K562 (cell line): ENCODE measurements around the gene IL20. TPM values are rescaled to one million over a fixed set of nuclear protein-coding genes. Genes with fewer than 3 reads are reported as not detected.
A peak's percentile ranks its signal among the peaks of the same experiment; 100 is the strongest.

Experiments used
- ADNP ChIP-seq: fragments of 200-800 bp; sonication (Bioruptor generic); IDR thresholded peaks from 2 replicates; pipeline ENCODE4 v1.6.1; 2016; ENCODE audit warnings: missing genetic modification characterization, missing compliant biosample characterization
- CCNT2 ChIP-seq: IDR thresholded peaks from 2 replicates; pipeline ENCODE4 v1.6.1; 2011; ENCODE audit warnings: borderline replicate concordance, low read depth, mild to moderate bottlenecking, moderate library complexity, mixed read lengths, low read length; ENCODE audit not compliant: insufficient read length; ENCODE audit errors: extremely low read depth
- DDX20 ChIP-seq: fragments of 450-650 bp; IDR thresholded peaks from 2 replicates; pipeline ENCODE4 v1.6.1; 2016; ENCODE audit warnings: missing genetic modification characterization, low read depth, mild to moderate bottlenecking, missing compliant biosample characterization, moderate library complexity
- FOXJ3 ChIP-seq: sonication (generic); formaldehyde crosslinking; IDR thresholded peaks from 2 replicates; pipeline ENCODE4 v1.4.0; 2020; ENCODE audit warnings: mild to moderate bottlenecking, missing genetic modification reagents
- PHF20 ChIP-seq: fragments of 450-650 bp; IDR thresholded peaks from 2 replicates; pipeline ENCODE4 v1.6.1; 2018; ENCODE audit not compliant: partially characterized antibody
- POLR2AphosphoS5 ChIP-seq: IDR thresholded peaks from 2 replicates; pipeline ENCODE4 v1.6.1; 2011; ENCODE audit warnings: mild to moderate bottlenecking, low read depth, low read length, moderate library complexity; ENCODE audit not compliant: control insufficient read depth, insufficient read depth
- RAD51 ChIP-seq: fragments of 450-650 bp; IDR thresholded peaks from 2 replicates; pipeline ENCODE4 v1.7.1; 2016; ENCODE audit warnings: low read depth, mild to moderate bottlenecking, borderline replicate concordance
- RBBP5 ChIP-seq: fragments of 200-600 bp; sonication (generic); IDR thresholded peaks from 2 replicates; pipeline ENCODE4 v1.6.1; 2012; ENCODE audit warnings: borderline replicate concordance, mild to moderate bottlenecking, low read length, control low read depth, inconsistent platforms; ENCODE audit not compliant: insufficient read depth, poor library complexity, severe bottlenecking
- RNF2 ChIP-seq: sonication (generic); IDR thresholded peaks from 2 replicates; pipeline ENCODE4 v1.6.1; 2016
- RUNX1 ChIP-seq: sonication (generic); IDR thresholded peaks from 2 replicates; pipeline ENCODE4 v1.6.1; 2016; ENCODE audit warnings: antibody characterized with exemption, low read depth
- SRSF3 ChIP-seq: fragments of 200-400 bp; formaldehyde crosslinking; IDR thresholded peaks from 2 replicates; pipeline ENCODE4 v1.6.1; 2016; ENCODE audit warnings: mild to moderate bottlenecking, low read length, moderate library complexity; ENCODE audit not compliant: insufficient read depth
- SUPT5H ChIP-seq: fragments of 450-650 bp; IDR thresholded peaks from 2 replicates; pipeline ENCODE4 v1.6.1; 2016
- TAF15 ChIP-seq: fragments of 200-400 bp; formaldehyde crosslinking; IDR thresholded peaks from 2 replicates; pipeline ENCODE4 v1.6.1; 2017; ENCODE audit warnings: mild to moderate bottlenecking, low read depth, low read length, moderate library complexity
- TBP ChIP-seq: optimal IDR thresholded peaks from 2 replicates; pipeline ENCODE3; 2011; ENCODE audit warnings: low read depth, low read length, improper control_type of control experiment
- ZBTB7A ChIP-seq: IDR thresholded peaks from 2 replicates; pipeline ENCODE4 v1.6.1; 2011; ENCODE audit warnings: low read depth, mild to moderate bottlenecking, low read length, moderate library complexity, borderline replicate concordance; ENCODE audit not compliant: control insufficient read depth
- ZNF12 ChIP-seq: sonication (generic); formaldehyde crosslinking; IDR thresholded peaks from 2 replicates; pipeline ENCODE4 v1.4.0; 2020; ENCODE audit warnings: mild to moderate bottlenecking, missing genetic modification reagents
- ZNF316 ChIP-seq: fragments of 450-650 bp; IDR thresholded peaks from 2 replicates; pipeline ENCODE4 v1.6.1; 2016
- ZNF551 ChIP-seq: fragments of 250-450 bp; sonication (Bioruptor Pico); IDR thresholded peaks from 2 replicates; pipeline ENCODE4 v1.5.0; 2021; ENCODE audit warnings: mild to moderate bottlenecking, moderate library complexity
- polyA plus RNA-seq, 8 experiments: library from polyadenylated mRNA; depleted of rRNA in 4 of 8; stranded (reverse) in 5 of 8; unstranded in 3 of 8; fragments of >200 nt; fragmentation: Nextera tagmentation in 2 of 8; fragmentation: Illumina TruSeq in 1 of 8; extraction: Ambion mirVana in 2 of 8; extraction: Trizol in 1 of 8; gene quantifications; 2 replicates each; pipeline versions ENCODE4 v1.2.1 to v1.2.3, GENCODE V29; 2011 to 2014; ENCODE audit warnings: inconsistent platforms in 1 of 8, missing spikeins in 1 of 8
- total RNA-seq, 7 experiments: library from RNA; depleted of rRNA in 6 of 7; stranded (reverse); fragments of >200 nt in 6 of 7; fragmentation: Illumina TruSeq in 2 of 7; extraction: Trizol in 2 of 7; gene quantifications; 2 replicates each; pipeline versions ENCODE4 v1.2.1 to v1.2.3, GENCODE V29; 2011 to 2021; ENCODE audit warnings: low replicate concordance in 1 of 7
- TF ChIP-seq, protein P1 (sequence below): fragments of 450-650 bp; IDR thresholded peaks from 2 replicates; pipeline ENCODE4 v1.6.1; 2016
- TF ChIP-seq, protein P2 (sequence below): IDR thresholded peaks from 2 replicates; pipeline ENCODE4 v1.6.1; 2014; ENCODE audit warnings: antibody characterized with exemption
- TF ChIP-seq, protein P3 (sequence below): sonication (generic); formaldehyde crosslinking; IDR thresholded peaks from 2 replicates; pipeline ENCODE4 v1.8.0; 2022; ENCODE audit warnings: missing genetic modification reagents, mild to moderate bottlenecking, borderline replicate concordance
- TF ChIP-seq, protein P4 (sequence below): fragments of 250-450 bp; sonication (Bioruptor Pico); IDR thresholded peaks from 2 replicates; pipeline ENCODE4 v1.4.0; 2020; ENCODE audit warnings: borderline replicate concordance

The IL20 gene
- total and polyA plus RNA-seq, 9 of the 15 experiments (the other 6 are each of a cell fraction or from before 2014, with no cell fraction given) = not detected

DNA sequence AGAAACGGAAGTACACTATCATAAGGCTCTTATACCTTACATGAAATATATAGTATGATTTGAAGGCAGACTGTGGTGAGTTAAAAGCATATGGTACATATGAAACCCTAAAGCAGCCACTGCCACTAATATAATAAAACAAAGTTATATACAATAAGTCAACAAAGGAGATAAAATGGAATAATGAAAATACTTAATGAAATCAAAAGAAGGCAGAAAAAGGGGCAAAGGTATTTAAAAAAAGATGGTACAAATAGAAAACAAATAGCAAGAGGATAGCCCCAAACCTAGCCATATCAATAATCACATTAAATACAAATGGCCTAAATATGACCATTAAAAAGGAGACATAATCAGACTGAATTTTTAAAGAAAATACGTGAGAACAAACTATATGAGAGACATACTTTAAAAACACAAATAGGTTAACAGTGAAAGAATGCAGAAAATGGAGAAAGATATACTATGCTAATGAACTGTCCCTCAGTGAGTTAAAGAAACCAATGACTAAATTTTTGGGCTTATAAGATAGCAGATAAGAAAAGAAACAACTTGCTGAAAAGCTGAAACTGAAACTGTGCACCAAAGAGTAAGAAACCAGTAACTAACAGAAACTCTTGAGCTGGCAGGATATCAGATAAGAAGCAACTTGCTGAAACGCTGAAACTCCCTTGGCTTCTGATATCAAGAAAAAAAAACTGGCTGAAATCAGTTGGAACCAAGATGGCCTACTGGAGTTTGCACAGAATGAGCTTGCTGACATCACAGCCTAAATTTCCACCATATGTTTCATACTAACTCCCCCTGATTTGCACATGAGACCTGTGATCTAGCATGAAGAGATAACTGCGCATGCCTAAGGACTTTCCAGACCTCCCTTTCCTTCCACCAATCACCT, 48.8 kb upstream of the IL20 start (continued):
- TF ChIP-seq SUPT5H (no peak), RBBP5 (peak; percentile 53), ZNF316 (no peak), ZNF12 (CRISPR knock-in tag) (no peak), RNF2 (0 out of 2 replicates have a peak, but pooled peaks have one; percentile 65), TAF15 (no peak), RUNX1 (no peak), CCNT2 (no peak), PHF20 (no peak), DDX20 (tag) (no peak), ADNP (tag) (peak; percentile 71), ZNF551 (CRISPR knock-in tag) (no peak), FOXJ3 (CRISPR knock-in tag) (no peak), RAD51 (no peak; the same call in 1 of the 2 replicates), SRSF3 (no peak), TBP (no peak), ZBTB7A (no peak), POLR2AphosphoS5 (no peak)
- TF ChIP-seq, protein P1, sequence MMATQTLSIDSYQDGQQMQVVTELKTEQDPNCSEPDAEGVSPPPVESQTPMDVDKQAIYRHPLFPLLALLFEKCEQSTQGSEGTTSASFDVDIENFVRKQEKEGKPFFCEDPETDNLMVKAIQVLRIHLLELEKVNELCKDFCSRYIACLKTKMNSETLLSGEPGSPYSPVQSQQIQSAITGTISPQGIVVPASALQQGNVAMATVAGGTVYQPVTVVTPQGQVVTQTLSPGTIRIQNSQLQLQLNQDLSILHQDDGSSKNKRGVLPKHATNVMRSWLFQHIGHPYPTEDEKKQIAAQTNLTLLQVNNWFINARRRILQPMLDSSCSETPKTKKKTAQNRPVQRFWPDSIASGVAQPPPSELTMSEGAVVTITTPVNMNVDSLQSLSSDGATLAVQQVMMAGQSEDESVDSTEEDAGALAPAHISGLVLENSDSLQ = peak; percentile 35; the same call in 1 of the 2 replicates
- TF ChIP-seq, protein P2, sequence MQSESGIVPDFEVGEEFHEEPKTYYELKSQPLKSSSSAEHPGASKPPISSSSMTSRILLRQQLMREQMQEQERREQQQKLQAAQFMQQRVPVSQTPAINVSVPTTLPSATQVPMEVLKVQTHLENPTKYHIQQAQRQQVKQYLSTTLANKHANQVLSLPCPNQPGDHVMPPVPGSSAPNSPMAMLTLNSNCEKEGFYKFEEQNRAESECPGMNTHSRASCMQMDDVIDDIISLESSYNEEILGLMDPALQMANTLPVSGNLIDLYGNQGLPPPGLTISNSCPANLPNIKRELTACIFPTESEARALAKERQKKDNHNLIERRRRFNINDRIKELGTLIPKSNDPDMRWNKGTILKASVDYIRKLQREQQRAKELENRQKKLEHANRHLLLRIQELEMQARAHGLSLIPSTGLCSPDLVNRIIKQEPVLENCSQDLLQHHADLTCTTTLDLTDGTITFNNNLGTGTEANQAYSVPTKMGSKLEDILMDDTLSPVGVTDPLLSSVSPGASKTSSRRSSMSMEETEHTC = no peak
- TF ChIP-seq, protein P3, sequence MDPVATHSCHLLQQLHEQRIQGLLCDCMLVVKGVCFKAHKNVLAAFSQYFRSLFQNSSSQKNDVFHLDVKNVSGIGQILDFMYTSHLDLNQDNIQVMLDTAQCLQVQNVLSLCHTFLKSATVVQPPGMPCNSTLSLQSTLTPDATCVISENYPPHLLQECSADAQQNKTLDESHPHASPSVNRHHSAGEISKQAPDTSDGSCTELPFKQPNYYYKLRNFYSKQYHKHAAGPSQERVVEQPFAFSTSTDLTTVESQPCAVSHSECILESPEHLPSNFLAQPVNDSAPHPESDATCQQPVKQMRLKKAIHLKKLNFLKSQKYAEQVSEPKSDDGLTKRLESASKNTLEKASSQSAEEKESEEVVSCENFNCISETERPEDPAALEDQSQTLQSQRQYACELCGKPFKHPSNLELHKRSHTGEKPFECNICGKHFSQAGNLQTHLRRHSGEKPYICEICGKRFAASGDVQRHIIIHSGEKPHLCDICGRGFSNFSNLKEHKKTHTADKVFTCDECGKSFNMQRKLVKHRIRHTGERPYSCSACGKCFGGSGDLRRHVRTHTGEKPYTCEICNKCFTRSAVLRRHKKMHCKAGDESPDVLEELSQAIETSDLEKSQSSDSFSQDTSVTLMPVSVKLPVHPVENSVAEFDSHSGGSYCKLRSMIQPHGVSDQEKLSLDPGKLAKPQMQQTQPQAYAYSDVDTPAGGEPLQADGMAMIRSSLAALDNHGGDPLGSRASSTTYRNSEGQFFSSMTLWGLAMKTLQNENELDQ (CRISPR knock-in tag) = no peak
- TF ChIP-seq, protein P4, sequence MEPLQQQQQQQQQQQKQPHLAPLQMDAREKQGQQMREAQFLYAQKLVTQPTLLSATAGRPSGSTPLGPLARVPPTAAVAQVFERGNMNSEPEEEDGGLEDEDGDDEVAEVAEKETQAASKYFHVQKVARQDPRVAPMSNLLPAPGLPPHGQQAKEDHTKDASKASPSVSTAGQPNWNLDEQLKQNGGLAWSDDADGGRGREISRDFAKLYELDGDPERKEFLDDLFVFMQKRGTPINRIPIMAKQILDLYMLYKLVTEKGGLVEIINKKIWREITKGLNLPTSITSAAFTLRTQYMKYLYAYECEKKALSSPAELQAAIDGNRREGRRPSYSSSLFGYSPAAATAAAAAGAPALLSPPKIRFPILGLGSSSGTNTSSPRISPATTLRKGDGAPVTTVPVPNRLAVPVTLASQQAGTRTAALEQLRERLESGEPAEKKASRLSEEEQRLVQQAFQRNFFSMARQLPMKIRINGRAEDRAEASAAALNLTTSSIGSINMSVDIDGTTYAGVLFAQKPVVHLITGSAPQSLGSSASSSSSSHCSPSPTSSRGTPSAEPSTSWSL (CRISPR knock-in tag) = no peak
